D721Med (cell line): ENCODE results near the gene RAD54L.
"Not testable (repeated sequence)": the region's sequence is repeated elsewhere in the genome, so short reads cannot be mapped to it uniquely, and the experiment has no call there.

ENCODE experiments used
- DNase-seq: peaks from one replicate; pipeline ENCODE4 v3.0.0; 2011; ENCODE audit warnings: low spot score; ENCODE audit not compliant: insufficient read length
- FAIRE-seq: peaks from 2 replicates; lab custom pipeline; 2011; peaks lifted over from hg19 to GRCh38; lab: Jason Lieb, UNC
- TF ChIP-seq, protein P1 (sequence below): IDR thresholded peaks from 2 replicates; pipeline ENCODE4 v1.5.1; 2012; ENCODE audit warnings: mild to moderate bottlenecking, control low read depth; ENCODE audit not compliant: insufficient read depth; ENCODE audit errors: missing control alignments

RAD54L gene

DNA sequence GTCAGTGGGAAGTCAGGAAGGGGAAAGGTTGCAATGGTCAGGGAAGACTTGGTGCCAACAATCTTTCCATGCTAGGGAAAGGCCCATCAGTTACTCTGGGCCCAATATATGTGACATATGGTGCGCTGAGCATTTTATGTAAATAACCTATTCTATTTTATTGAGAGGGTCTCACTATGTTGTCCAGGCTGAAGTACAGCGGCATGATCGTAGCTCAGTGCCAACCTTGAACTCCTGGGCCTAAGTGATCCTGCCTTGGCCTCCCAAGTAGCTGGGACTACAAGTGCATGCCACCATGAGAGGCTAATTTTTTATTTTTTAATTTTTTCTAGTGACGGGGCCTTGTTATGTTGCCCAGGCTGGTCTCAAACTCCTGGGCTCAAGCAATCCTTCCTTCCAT, 62.8 kb downstream of the RAD54L start:
- TF ChIP-seq, protein P1, sequence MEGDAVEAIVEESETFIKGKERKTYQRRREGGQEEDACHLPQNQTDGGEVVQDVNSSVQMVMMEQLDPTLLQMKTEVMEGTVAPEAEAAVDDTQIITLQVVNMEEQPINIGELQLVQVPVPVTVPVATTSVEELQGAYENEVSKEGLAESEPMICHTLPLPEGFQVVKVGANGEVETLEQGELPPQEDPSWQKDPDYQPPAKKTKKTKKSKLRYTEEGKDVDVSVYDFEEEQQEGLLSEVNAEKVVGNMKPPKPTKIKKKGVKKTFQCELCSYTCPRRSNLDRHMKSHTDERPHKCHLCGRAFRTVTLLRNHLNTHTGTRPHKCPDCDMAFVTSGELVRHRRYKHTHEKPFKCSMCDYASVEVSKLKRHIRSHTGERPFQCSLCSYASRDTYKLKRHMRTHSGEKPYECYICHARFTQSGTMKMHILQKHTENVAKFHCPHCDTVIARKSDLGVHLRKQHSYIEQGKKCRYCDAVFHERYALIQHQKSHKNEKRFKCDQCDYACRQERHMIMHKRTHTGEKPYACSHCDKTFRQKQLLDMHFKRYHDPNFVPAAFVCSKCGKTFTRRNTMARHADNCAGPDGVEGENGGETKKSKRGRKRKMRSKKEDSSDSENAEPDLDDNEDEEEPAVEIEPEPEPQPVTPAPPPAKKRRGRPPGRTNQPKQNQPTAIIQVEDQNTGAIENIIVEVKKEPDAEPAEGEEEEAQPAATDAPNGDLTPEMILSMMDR, result no peak
- FAIRE-seq (no peak), DNase-seq (no peak)

DNA sequence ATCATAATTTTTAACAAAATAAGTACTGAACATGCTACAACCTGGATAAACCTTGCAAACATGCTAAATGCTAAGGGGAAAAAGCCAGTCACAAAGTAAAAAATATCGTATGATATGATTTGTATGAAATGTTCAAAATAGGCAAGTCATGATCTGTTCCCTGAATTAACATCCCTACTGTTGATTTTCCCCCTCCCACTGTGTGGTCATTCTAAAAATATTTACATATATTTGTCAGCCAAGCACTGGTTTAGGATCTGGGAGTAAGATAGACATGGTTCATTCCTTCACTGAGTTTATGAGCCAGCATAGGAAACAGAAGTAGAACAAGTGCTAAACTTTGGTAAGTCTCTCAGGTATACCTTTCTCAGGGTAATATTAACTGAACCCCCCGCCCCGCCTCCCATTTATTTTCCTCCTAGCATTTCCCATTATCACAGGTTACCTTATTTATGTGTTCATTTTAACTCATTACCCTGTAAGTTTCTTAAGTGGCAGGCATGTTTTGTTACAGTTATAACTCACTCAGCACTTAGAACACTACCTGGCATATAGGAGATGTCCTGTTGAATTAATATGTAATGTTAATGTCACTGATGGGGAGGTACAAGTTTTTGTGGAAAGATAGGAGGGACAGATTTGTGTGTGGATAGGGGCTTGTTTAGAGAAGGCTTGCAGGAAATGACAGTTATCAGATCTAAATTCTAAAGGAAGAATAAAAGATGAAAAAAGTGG, 68.3 kb downstream of the RAD54L start:
- DNase-seq (no peak), FAIRE-seq (no peak)
- TF ChIP-seq, protein P1, result no peak

DNA sequence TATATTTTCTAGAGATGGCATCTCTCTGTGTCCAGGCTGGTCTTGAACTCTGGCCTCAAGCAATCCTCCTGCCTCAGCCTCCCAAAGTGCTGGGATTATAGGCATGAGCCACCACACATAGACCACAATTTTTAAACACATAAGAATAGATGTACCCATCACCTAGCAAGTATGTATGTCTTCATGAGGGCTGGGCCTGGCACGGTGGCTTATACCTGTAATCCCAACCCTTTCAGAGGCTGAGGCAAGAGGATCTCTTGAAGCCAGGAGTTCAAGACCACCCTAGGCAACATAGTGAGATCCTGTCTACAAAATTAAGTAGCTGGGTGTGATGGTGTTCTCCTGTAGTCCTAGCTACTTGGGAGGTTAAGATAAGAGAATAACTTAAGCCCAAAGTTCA, 69.8 kb downstream of the RAD54L start:
- TF ChIP-seq, protein P1, result no peak
- FAIRE-seq (no peak), DNase-seq (no peak)

- FAIRE-seq, result not testable (repeated sequence)
These were observed 71.7 kb downstream of the RAD54L start for GRCh38 chr1:46319301-46319700.

DNA sequence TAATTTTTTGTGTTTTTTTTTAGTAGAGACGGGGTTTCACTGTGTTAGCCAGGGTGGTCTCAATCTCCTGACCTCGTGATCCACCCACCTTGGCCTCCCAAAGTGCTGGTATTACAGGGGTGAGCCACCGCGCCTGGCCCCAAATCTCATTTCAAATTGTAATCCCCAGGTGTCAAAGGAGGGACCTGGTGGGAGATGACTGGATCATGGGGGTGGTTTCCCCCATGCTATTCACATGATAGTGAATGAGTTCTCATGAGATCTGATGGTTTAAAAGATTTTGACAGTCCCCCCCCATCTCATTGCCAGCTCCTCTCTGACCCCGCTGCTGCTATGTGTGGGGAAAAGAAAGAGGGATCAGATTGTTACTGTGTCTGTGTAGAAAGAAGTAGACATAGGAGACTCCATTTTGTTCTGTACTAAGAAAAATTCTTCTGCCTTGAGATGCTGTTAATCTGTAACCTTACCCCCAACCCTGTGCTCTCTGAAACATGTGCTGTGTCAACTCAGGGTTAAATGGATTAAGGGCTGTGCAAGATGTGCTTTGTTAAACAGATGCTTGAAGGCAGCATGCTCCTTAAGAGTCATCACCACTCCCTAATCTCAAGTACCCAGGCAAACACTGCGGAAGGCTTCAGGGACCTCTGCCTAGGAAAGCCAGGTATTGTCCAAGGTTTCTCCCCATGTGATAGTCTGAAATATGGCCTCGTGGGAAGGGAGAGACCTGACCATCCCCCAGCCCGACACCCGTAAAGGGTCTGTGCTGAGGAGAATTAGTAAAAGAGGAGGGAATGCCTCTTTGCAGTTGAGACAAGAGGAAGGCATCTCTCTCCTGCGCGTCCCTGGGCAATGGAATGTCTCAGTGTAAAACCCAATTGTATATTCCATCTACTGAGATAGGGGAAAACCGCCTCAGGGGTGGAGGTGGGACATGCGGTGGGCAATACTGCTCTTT, 72.7 kb downstream of the RAD54L start:
- not testable (repeated sequence) for DNase-seq, FAIRE-seq

More at GRCh38 chr1:46319301-46319700, 71.7 kb downstream of the RAD54L start:
- not testable (repeated sequence) for DNase-seq

DNA sequence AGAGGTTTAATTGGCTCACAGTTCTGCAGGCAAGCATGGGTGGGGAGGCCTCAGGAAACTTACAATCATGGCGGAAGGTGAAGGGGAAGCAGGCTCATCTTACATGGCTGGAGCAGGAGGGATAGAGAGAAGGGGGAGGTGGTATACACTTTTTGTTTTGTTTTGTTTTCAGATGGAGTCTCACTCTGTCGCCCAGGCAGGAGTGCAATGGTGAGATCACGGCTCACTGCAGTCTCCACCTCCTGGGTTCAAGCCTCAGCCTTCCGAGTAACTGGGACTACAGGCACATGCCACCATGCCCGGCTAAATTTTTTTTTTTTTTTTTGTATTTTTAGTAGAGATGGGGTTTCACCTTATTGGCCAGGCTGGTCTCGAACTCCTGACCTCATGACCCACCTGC, 74.6 kb downstream of the RAD54L start:
- DNase-seq, FAIRE-seq: not testable (repeated sequence)

- DNase-seq, FAIRE-seq: not testable (repeated sequence)
These were observed 77.9 kb downstream of the RAD54L start for GRCh38 chr1:46325285-46326076.
